IPS-NIHi7 (cell line): Measurements from ENCODE around the gene HLA-DOA.
A peak's percentile ranks its signal among the peaks of the same experiment; 100 is the strongest.

ENCODE experiments used
- DNase-seq: peaks from one replicate; pipeline ENCODE4 v3.0.0; 2012; ENCODE audit warnings: mixed read lengths; ENCODE audit errors: extremely low spot score

HLA-DOA gene

DNA sequence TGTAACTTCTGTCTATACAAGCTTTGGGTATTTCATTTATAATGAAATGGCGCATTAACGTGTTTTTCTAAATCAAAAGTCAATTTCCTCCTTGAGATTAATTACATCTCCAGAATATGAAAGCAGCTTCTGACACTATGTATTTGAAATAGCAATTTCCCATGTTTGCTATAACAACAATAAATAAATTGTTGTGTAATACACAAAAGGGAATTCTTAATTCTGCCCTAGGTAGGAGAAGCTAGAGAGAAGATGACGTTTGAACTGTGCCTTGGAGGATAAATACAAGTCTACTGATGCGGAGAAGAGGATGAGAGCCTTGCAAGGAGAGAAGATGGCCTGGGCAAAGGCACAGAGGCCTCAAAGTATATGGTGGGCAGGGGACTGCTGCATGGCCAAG is 7.6 kb upstream of the HLA-DOA start:
- no peak for DNase-seq

DNA sequence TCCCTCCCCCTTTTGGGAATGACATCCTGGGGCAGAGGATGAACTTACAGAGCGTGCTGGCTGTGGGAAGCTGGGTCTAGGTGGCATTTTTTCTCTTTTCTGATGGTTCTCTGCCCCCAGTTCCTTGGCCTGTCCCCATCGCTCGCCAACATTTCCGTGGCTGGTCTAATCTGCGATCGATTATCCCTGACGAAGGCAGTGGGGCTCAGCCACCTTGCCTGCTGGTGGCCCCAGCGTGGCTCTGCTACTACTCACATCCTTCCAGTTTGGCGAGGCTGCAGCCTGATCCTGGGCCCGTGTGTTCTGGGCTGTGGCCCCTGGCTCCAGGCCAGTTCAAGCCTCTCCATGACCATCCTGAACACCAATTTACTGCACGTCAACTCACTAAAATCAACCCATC is 6.4 kb upstream of the HLA-DOA start:
- DNase-seq, result no peak

GRCh38 chr6:33014841-33015634 is 5.6 kb upstream of the HLA-DOA start:
- peak; percentile 76 for DNase-seq

- no peak for DNase-seq
Observed at GRCh38 chr6:33013608-33014007, 4.2 kb upstream of the HLA-DOA start.

GRCh38 chr6:33010356-33010755 is 965 bp upstream of the HLA-DOA start:
- DNase-seq, result no peak

DNA sequence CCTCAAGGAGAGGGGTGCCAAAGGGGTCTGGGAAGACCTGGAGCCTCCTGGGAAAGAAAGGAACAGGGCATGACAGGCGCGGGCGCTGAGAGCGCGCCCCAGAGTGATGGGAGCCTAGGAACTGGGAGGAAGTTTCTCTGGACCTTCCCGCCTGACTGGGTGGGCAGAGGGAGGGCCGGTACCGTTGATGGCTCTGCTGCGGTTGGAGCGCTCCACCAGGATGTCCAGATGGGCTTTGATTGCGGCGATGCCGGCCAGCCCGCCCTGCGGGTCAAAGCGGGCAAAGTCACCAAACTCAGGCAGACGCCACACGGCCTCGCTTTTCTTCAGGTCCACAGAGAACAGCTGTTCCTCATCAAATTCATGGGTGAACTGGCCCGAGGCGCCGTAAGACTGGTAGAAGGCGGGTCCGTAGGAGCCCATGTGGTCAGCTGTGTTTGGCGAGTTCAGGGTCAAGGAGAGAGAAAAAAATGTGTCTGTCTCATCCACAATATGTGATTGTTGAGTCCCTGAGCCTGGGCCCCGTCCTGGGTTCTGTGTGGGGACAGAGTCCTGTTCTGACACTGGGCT is 1.5 kb downstream of the HLA-DOA start:
- no peak for DNase-seq

- no peak for DNase-seq
Observed at GRCh38 chr6:33004940-33005339, 4.5 kb downstream of the HLA-DOA start.

GRCh38 chr6:33001685-33002084 is 7.7 kb downstream of the HLA-DOA start:
- no peak for DNase-seq

DNA sequence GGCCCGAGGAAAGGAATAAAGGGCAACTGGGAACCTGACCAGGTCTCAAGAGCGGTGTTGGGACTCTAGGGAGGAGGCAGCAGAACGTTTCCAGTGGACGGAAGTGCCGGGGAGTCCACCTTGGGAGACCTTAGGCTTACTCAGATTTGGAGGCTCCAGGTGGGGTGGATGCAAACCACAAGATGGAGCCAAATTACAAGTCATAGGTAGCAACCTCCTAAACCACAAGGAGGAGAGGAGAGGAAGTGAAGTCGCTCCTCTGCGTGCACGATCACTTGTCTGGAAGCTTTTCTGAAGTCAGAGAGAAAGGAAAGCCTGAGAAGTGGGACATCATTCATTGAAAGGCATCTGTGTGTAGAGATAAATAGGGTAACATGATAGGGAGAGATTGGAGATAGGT is 9.3 kb downstream of the HLA-DOA start:
- peak; percentile 78 for DNase-seq

- DNase-seq, result no peak
Observed at GRCh38 chr6:32995448-32995847, 13.9 kb downstream of the HLA-DOA start.

- no peak for DNase-seq
Observed at GRCh38 chr6:32993363-32993973, 15.9 kb downstream of the HLA-DOA start.

DNA sequence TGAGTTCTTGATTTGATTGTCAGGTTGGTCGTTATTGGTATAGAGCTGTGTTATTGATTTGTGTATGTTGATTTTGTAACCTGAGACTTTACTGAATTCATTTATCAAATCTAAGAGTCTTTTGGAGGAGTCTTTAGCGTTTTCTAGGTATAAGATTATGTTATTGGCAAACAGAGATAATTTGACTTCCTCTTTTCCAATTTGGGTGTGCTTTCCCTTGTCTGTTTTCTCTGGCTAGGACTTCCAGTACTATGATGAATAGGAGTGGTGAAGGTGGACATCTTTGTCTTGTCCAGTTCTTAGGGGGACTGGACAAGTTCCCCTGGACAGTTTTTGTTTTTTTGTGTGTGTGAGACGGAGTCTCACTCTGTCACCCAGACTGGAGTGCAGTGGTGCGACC is 17.4 kb downstream of the HLA-DOA start:
- DNase-seq, result no peak

GRCh38 chr6:32989368-32989767 is 20.0 kb downstream of the HLA-DOA start:
- DNase-seq, result no peak

DNA sequence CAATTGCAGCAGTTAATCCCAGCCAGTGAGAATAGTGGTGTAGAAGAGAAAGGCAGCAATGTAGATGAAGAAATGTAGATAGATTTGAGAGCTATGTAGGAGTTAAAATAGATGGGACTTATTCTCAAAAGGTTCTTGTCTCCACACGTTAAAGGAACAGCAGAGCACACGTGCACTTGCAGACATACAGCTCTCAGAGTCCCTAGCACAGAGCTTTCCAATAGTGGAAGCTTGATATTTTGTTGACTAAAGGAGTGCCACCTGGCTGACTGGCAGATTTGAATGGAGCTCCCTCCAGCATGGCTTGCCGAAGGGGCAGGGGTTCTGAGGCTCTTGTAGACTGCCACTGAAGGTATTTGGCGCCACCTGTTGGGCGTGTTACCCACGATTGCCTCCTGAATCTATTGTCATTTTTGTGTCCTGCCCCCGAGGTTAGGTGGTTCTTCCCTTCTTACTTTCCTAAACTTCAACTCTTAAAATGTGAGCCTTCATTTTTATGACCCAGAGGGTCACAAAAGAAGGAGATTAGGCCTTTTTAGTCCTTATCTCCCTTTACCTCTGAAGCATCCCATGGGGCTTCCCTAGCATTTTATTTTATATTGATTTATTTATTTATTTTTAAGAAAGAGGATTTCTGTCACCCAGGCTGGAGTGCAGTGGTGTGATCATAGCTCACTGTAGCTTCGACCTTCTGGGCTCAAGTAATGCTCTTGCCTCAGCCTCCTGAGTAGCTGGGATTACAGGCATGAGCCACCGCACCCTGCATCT is 24.6 kb downstream of the HLA-DOA start:
- DNase-seq, result peak; percentile 82

DNA sequence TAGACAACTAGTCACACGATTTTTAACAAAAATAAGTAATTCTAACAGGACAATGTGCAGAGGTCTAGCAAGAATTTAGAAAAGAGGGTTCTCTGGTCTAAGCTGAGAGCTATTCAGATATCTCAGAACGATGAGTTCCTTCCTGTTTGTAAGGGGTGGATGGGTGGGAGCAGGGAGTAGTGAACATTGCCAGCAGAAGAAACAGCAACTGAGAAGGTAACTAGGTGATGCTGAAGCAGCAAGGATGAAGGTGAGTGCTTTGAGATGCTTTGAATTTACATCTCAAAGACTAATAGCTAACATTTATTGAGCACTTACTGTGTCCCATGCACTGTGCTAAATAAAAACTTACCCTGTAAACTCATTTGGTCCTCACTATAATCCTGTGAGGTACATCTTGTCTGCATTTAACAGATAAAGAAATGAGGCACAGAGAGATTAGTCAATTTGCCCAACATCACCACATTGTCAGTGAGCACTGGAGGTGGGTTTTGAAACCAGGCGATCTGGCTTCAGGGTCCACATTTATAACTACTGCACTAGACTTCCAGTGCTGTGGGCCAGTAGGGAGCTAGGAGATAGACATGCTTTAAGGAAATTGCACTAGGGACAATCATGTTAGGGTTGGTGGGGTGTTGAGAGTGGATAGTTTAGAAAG is 25.3 kb downstream of the HLA-DOA start:
- no peak for DNase-seq

DNA sequence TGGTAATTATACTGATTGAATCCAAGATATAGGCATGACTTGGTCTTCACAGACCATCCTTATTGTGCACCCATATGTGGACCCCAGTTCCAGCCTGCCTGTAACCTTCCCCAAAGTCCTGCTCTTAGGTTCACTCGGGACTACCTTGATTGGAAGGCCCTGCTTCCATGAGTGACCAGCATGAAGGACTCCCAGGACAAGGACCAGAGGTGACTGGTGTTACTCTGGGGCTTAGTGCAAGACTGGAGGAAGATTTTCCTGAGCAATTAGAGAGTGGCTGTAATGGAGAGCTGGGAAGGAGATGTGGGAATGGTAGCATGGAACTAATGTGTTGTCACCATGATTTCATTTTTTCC is 25.9 kb downstream of the HLA-DOA start:
- no peak for DNase-seq

- DNase-seq, result no peak
Observed at GRCh38 chr6:32982702-32983492, 26.5 kb downstream of the HLA-DOA start.

DNA sequence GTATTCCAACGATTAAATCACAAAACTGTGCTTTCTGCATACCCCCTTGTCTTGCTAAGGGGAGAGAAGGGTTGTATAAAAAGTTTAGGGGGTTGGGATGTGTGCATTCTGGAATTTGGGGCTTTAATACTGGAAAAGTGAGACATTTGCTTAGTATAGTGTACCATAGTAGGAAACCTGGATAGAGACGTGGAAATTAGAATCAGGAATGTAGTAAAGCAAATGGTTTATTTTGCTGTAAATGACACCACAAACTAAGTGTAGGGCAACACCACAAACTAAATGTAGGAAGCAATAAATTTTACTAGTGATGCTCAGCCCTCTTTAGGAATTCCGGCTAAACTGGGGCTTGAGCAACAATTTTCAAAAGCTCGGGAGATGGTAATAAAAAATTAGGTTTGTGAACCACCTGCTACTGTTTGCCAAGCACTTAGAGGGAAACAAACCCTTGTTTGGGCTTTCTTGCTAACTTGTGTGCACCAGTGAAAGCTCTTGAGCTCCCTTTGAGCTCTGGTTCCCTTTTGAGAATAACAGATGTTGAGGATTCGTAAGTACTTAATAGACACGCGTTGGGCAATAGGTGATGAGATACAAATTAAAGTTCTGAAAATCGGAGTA is 27.2 kb downstream of the HLA-DOA start:
- DNase-seq, result no peak

DNA sequence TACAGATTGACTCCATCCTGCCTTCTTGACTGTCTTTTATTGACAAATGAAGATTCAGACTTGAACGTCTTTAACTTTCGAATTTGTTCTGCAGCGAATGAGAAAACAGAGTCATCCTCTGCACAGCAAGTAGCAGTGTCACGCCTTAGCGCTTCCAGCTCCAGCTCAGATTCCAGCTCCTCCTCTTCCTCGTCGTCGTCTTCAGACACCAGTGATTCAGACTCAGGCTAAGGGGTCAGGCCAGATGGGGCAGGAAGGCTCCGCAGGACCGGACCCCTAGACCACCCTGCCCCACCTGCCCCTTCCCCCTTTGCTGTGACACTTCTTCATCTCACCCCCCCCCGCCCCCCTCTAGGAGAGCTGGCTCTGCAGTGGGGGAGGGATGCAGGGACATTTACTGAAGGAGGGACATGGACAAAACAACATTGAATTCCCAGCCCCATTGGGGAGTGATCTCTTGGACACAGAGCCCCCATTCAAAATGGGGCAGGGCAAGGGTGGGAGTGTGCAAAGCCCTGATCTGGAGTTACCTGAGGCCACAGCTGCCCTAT is 28.8 kb downstream of the HLA-DOA start:
- no peak for DNase-seq

DNA sequence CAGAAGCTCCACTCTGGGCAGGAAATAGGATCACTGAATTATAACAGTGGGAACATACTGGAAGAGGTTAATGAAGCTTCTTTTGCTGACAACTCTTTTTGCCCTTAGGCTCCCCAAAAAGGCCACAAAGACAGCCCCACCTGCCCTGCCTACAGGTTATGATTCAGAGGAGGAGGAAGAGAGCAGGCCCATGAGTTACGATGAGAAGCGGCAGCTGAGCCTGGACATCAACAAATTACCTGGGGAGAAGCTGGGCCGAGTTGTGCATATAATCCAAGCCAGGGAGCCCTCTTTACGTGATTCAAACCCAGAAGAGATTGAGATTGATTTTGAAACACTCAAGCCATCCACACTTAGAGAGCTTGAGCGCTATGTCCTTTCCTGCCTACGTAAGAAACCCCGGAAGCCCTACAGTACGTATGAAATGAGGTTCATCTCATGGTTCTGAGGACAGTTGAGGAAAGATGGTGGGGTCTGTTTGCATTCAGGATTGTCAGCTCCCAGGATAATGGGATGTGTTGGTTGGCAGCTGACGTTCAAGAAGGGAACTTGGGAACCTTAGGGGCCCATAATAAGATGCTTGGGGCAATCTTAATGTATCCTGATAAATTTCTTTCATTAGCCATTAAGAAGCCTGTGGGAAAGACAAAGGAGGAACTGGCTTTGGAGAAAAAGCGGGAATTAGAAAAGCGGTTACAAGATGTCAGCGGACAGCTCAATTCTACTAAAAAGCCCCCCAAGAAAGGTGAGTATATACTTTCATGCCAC is 29.5 kb downstream of the HLA-DOA start:
- DNase-seq, result no peak
